ENCODE results near the gene MPHOSPH6. TPM values are rescaled to one million over a fixed set of nuclear protein-coding genes. Genes with fewer than 3 reads are reported as not detected.

Gene MPHOSPH6
- total and polyA plus RNA-seq, 8 donors, result 6.1 to 31.9 (median 26.3) TPM; not detected in 1

DNA sequence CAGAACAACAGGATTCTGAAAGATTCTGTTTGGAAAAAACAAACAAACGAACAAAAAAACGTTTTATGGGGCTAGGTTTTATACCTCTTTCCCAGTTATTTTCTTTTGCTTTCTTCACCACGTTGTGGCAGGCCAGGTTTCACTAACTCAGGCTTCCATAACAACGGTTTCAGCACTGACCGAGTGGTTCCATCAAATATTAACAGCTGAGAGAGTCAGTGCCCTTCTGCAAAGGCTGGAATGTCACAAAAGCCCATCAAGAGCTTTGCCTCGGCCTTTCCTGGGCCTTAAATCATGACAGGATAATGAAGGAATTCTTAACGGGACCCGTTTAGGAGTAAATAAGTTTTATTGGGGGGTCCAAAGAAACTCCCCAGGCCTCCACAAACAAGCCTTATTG is 34.2 kb downstream of the MPHOSPH6 start:
- H3K9me3 ChIP-seq, result no peaks in the 10 kb centered on the region
- DNase-seq, result peak in 1 of 2 donors; percentile 32
- peaks cover 0 to 10% (median 0%) of the 10 kb centered on the region in 4 donors for H3K4me1 ChIP-seq
- H3K36me3 ChIP-seq, result peaks cover 0 to 13% (median 2%) of the 10 kb centered on the region in 4 donors
- H3K27ac ChIP-seq, result no peak overlapping the region
- WGBS, 5 donors, result 70 to 87% (median 78%) methylated on average over 8 of the region's 8 CpGs
- H3K4me3 ChIP-seq, result no peak overlapping the region
- intact Hi-C loops (cut with DNase I; ENCODE audit: low total_unique reads), result no loop called here
- H3K27me3 ChIP-seq, result no peaks in the 10 kb centered on the region
- TF ChIP-seq, protein P1, sequence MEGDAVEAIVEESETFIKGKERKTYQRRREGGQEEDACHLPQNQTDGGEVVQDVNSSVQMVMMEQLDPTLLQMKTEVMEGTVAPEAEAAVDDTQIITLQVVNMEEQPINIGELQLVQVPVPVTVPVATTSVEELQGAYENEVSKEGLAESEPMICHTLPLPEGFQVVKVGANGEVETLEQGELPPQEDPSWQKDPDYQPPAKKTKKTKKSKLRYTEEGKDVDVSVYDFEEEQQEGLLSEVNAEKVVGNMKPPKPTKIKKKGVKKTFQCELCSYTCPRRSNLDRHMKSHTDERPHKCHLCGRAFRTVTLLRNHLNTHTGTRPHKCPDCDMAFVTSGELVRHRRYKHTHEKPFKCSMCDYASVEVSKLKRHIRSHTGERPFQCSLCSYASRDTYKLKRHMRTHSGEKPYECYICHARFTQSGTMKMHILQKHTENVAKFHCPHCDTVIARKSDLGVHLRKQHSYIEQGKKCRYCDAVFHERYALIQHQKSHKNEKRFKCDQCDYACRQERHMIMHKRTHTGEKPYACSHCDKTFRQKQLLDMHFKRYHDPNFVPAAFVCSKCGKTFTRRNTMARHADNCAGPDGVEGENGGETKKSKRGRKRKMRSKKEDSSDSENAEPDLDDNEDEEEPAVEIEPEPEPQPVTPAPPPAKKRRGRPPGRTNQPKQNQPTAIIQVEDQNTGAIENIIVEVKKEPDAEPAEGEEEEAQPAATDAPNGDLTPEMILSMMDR (IDR thresholded peaks at IDR 0.05), result no peak
- TF ChIP-seq POLR2AphosphoS5 (IDR thresholded peaks at IDR 0.05) (no peak), POLR2A (IDR thresholded peaks at IDR 0.05) (no peak), EP300 (IDR thresholded peaks at IDR 0.05) (no peak)

DNA sequence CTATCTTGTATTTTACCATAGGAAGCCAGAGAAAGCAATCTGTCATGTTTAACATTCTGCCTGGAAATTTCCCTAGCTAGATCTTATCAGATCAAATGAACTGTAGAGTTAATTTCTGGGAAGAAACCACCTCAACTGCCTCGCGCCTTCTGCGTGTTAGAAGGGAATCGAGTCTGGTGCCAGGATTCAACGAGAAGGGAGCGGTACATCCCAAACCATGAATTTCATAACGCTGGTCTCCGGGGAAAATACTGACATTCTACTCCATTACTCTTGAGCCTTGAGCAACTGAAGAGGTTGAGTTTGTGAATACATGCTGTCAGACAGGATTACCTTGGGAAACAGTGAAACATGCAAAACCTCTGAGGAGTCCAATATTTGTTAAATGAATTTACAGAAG is 35.2 kb downstream of the MPHOSPH6 start:
- Histone ChIP-seq H3K27ac (no peak overlapping the region), H3K9me3 (no peaks in the 10 kb centered on the region), H3K36me3 (peaks cover 0 to 13% (median 2%) of the 10 kb centered on the region in 4 donors), H3K4me3 (no peak overlapping the region), H3K27me3 (no peaks in the 10 kb centered on the region), H3K4me1 (peaks cover 0 to 10% (median 0%) of the 10 kb centered on the region in 4 donors)
- TF ChIP-seq, protein P1 (IDR thresholded peaks at IDR 0.05), result no peak
- TF ChIP-seq POLR2AphosphoS5 (IDR thresholded peaks at IDR 0.05), result no peak
- TF ChIP-seq POLR2A (IDR thresholded peaks at IDR 0.05), result no peak
- no peak for TF ChIP-seq EP300 (IDR thresholded peaks at IDR 0.05)
- WGBS, 5 donors, result 85 to 94% (median 91%) methylated on average over 8 of the region's 8 CpGs
- no peak for DNase-seq
- intact Hi-C loops (cut with DNase I; ENCODE audit: low total_unique reads), result no loop called here

DNA sequence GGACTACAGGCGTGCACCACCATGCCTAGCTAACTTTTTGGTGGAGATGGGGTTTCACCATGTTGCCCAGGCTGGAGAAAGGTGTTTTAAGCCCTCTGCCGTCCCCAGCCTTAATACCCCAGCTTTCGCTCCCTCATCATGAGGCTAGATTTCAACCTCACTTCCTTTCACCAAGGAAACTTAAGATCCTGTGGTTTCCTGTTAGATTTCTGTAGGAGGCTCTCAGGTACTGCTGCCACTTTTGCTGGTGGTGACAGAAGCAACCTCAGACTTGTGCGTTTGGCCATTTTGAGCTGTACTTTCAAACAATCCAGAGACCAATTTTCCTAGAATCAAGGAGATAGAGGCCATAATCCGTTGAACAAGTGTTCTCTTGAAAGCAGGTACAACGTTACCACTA is 36.2 kb downstream of the MPHOSPH6 start:
- peaks cover 0 to 10% (median 0%) of the 10 kb centered on the region in 4 donors for H3K4me1 ChIP-seq
- H3K4me3 ChIP-seq, result no peak overlapping the region
- TF ChIP-seq POLR2A (IDR thresholded peaks at IDR 0.05), result no peak
- peaks cover 0 to 13% (median 0%) of the 10 kb centered on the region in 4 donors for H3K36me3 ChIP-seq
- H3K27ac ChIP-seq, result no peak overlapping the region
- H3K27me3 ChIP-seq, result no peaks in the 10 kb centered on the region
- intact Hi-C loops (cut with DNase I; ENCODE audit: low total_unique reads), result no loop called here
- WGBS, 5 donors, result 80 to 88% (median 84%) methylated on average over 6 of the region's 6 CpGs
- no peak for DNase-seq
- H3K9me3 ChIP-seq, result no peaks in the 10 kb centered on the region

DNA sequence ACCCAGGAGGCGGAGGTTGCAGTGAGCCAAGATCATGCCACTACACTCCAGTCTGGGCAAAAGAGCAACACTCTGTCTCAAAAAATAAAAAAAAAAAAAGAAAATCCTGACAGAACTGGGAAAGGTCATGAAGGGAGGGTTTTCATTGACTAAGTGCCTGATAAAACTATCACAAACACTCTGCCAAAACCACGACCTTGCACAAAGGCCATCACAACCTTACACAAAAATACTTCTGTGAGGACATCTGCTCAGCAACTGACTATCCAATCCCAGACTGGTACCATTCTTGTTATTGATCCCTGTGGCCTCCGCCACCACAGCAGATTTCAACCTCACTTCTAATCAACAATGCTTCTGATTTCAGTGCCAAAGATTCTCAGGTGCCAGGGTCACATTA is 40.1 kb downstream of the MPHOSPH6 start:
- H3K4me3 ChIP-seq, result no peak overlapping the region
- no peaks in the 10 kb centered on the region for H3K27me3 ChIP-seq
- peaks cover 0 to 6% (median 1%) of the 10 kb centered on the region in 4 donors for H3K9me3 ChIP-seq
- no peaks in the 10 kb centered on the region for H3K36me3 ChIP-seq
- intact Hi-C loops (cut with DNase I; ENCODE audit: low total_unique reads), result no loop called here
- 73 to 92% (median 81%) methylated on average over 3 of the region's 3 CpGs for WGBS, 5 donors
- DNase-seq, result no peak
- no peaks in the 10 kb centered on the region for H3K4me1 ChIP-seq
- H3K27ac ChIP-seq, result no peak overlapping the region
- TF ChIP-seq POLR2A (IDR thresholded peaks at IDR 0.05) (no peak), POLR2AphosphoS5 (IDR thresholded peaks at IDR 0.05) (no peak), EP300 (IDR thresholded peaks at IDR 0.05) (no peak)
- TF ChIP-seq, protein P1 (IDR thresholded peaks at IDR 0.05), result no peak

DNA sequence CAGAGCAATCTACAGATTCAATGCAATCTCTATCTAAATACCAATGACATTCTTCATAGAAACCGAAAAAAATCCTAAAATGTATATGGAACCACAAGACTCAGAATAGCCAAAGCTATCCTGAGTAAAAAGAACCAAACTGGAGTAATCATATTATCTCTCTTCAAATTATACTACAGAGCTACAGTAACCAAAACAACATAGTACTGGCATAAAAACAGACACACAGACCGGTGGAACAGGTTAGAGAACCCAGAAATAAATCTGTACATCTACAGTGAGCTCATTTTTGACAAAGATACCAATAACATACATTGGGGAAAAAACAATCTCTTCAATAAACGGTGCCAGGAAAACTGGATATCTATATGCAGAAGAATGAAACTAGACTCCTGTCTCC is 45.4 kb downstream of the MPHOSPH6 start:
- 80 to 96% (median 92%) methylated on average over 3 of the region's 3 CpGs for WGBS, 5 donors

More for the DNA sequence above, 45.4 kb downstream of the MPHOSPH6 start:
- TF ChIP-seq EP300 (IDR thresholded peaks at IDR 0.05) (no peak), POLR2AphosphoS5 (IDR thresholded peaks at IDR 0.05) (no peak), POLR2A (IDR thresholded peaks at IDR 0.05) (no peak)
- TF ChIP-seq, protein P1 (IDR thresholded peaks at IDR 0.05), result no peak
- Histone ChIP-seq H3K27me3 (no peaks in the 10 kb centered on the region), H3K27ac (no peak overlapping the region), H3K4me1 (no peaks in the 10 kb centered on the region), H3K4me3 (no peak overlapping the region), H3K36me3 (no peaks in the 10 kb centered on the region), H3K9me3 (peaks cover 0 to 6% (median 1%) of the 10 kb centered on the region in 4 donors)
- intact Hi-C loops (cut with DNase I; ENCODE audit: low total_unique reads), result no loop called here
- DNase-seq, result no peak

All from stomach (tissue), 9 donors.